Kidney (tissue), 14 donors: ENCODE data around the gene TPBGL. TPM values are rescaled to one million over a fixed set of nuclear protein-coding genes. Genes with fewer than 3 reads are reported as not detected.
A peak's percentile ranks its signal among the peaks of the same experiment; 100 is the strongest.

Source experiments
- DNase-seq, 5 donors: peaks; one replicate each; pipeline ENCODE4 v3.0.0-alpha.2; 2013 to 2020
- FAIRE-seq: peaks from 2 replicates; lab custom pipeline; 2012; peaks lifted over from hg19 to GRCh38; lab: Jason Lieb, UNC
- H3K27ac ChIP-seq, 2 donors: one replicate each; pipeline ENCODE4 v1.7.0; 2013; ENCODE audit warnings: low read depth in 2 of 2, low read length in 2 of 2, inconsistent platforms in 1 of 2
- H3K27me3 ChIP-seq: one replicate; pipeline ENCODE4 v1.7.1; 2013; ENCODE audit warnings: low read length, inconsistent platforms; ENCODE audit not compliant: control insufficient read depth, insufficient read depth
- H3K36me3 ChIP-seq, 3 donors: one replicate each; pipeline versions ENCODE4 v1.7.0 to v1.7.1; 2013; ENCODE audit warnings: low read length in 3 of 3, control low read depth in 1 of 3, inconsistent platforms in 1 of 3; ENCODE audit not compliant: insufficient read depth in 3 of 3, control insufficient read depth in 2 of 3
- H3K4me1 ChIP-seq, 3 donors: one replicate each; pipeline versions ENCODE4 v1.7.0 to v1.7.1; 2013; ENCODE audit warnings: low read length in 3 of 3, inconsistent platforms in 1 of 3, low read depth in 1 of 3; ENCODE audit not compliant: control insufficient read depth in 2 of 3, insufficient read depth in 2 of 3
- H3K4me3 ChIP-seq, 3 donors: one replicate each; pipeline versions ENCODE4 v1.7.0 to v1.8.1; 2013; ENCODE audit warnings: low read length in 3 of 3, control low read depth in 1 of 3, inconsistent platforms in 1 of 3
- H3K9ac ChIP-seq, 3 donors: one replicate each; pipeline versions ENCODE4 v1.7.0 to v1.7.1; 2013; ENCODE audit warnings: low read length in 3 of 3, control low read depth in 1 of 3, inconsistent platforms in 1 of 3
- H3K9me3 ChIP-seq, 3 donors: one replicate each; pipeline versions ENCODE4 v1.7.0 to v1.7.1; 2013; ENCODE audit warnings: low read length in 3 of 3, control low read depth in 1 of 3, inconsistent platforms in 1 of 3; ENCODE audit not compliant: control insufficient read depth in 2 of 3, insufficient read depth in 1 of 3
- intact Hi-C: fragments of 100-400 bp; cut with DNase I; formaldehyde crosslinking; loops from one replicate; pipeline ENCODE4 v1.11.1; 2022
- polyA plus RNA-seq: library from polyadenylated mRNA; stranded (reverse); fragments of 350-450 nt; fragmentation: Illumina TruSeq; extraction: RNeasy Lipid Tissue Mini Kit (QIAGEN cat#74804); gene quantifications from one replicate; pipeline ENCODE4 v1.2.3, GENCODE V29; 2014; ENCODE audit warnings: low read depth, low replicate concordance; ENCODE audit not compliant: insufficient read depth
- total RNA-seq: library from RNA; stranded (reverse); fragmentation: NEBNext Ultra II Directional; extraction: Animal tissue kit (Norgen Biotek cat#: 25700); gene quantifications from one replicate; pipeline ENCODE4 v1.2.1, GENCODE V29; 2021
- TF ChIP-seq, protein P1 (sequence below): IDR thresholded peaks from 3 replicates; pipeline ENCODE4 v1.5.1; 2012; ENCODE audit warnings: mild to moderate bottlenecking, moderate library complexity, borderline replicate concordance; ENCODE audit not compliant: insufficient read depth; ENCODE audit errors: extremely low read depth
- donor health status: control.
- donor health status: control.
- donor health status: control.
- donor health status: control.
- donor health status: control.
- donor health status: DM: yes; HTN: yes; CAD: no.
- donor health status: Normal renal cell carcinoma (clear cell type).

Gene TPBGL
- total and polyA plus RNA-seq, 2 donors from 2014 or later: 0.13 to 0.69 TPM

DNA sequence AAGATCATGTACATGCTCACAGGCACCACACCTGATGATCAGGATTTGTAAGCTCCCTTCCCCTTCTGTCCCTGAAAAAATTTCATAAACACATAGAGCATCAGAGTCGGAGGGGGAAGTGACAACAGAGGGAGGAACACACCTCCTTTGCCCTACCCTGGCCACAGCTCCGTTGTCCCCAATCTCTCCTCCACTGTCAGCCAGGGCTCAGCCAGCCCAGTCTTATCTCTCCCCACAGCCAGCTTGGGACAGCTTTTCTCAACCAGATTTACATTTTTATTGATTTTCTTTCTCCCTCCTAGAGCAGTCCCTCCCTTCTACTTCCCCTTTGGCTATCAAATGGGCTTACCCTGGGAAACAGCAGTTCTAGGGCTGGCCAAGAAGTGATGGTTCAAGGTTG is 32.1 kb upstream of the TPBGL start:
- H3K27me3 ChIP-seq: no peaks in the 10 kb centered on the region
- TF ChIP-seq, protein P1, sequence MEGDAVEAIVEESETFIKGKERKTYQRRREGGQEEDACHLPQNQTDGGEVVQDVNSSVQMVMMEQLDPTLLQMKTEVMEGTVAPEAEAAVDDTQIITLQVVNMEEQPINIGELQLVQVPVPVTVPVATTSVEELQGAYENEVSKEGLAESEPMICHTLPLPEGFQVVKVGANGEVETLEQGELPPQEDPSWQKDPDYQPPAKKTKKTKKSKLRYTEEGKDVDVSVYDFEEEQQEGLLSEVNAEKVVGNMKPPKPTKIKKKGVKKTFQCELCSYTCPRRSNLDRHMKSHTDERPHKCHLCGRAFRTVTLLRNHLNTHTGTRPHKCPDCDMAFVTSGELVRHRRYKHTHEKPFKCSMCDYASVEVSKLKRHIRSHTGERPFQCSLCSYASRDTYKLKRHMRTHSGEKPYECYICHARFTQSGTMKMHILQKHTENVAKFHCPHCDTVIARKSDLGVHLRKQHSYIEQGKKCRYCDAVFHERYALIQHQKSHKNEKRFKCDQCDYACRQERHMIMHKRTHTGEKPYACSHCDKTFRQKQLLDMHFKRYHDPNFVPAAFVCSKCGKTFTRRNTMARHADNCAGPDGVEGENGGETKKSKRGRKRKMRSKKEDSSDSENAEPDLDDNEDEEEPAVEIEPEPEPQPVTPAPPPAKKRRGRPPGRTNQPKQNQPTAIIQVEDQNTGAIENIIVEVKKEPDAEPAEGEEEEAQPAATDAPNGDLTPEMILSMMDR: no peak
- no peak overlapping the region for H3K9ac ChIP-seq
- no peak for FAIRE-seq
- intact Hi-C loops: no loop called here
- DNase-seq: no peak
- H3K36me3 ChIP-seq: no peaks in the 10 kb centered on the region
- no peak overlapping the region for H3K27ac ChIP-seq
- no peaks in the 10 kb centered on the region for H3K9me3 ChIP-seq
- H3K4me1 ChIP-seq: peaks cover 0 to 5% (median 3%) of the 10 kb centered on the region in 3 donors
- no peak overlapping the region for H3K4me3 ChIP-seq

DNA sequence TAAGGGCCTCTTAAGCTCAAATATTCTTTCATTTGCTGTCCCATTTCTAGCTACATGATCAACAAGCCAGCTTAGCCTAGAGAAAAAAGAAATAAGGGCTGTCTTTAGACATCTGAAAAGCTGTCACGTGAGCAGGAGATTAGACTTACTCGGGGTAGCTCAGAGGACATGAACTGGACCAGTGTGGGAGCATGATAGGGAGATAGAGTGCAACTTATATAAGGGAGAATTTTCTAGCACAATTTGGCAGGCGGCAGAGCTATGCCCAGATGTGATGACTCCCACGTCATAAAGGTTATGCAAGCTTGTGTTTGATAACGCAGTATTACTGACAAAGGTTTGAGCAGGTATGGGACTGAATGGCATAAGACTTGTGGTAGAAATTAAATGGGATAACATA is 28.2 kb upstream of the TPBGL start:
- intact Hi-C loops: no loop called here
- TF ChIP-seq, protein P1: no peak
- no peak overlapping the region for H3K4me3 ChIP-seq
- H3K36me3 ChIP-seq: no peaks in the 10 kb centered on the region
- no peak for DNase-seq
- no peaks in the 10 kb centered on the region for H3K27me3 ChIP-seq
- no peak overlapping the region for H3K27ac ChIP-seq
- no peak for FAIRE-seq
- H3K4me1 ChIP-seq: no peaks in the 10 kb centered on the region
- H3K9me3 ChIP-seq: no peaks in the 10 kb centered on the region
- H3K9ac ChIP-seq: no peak overlapping the region

DNA sequence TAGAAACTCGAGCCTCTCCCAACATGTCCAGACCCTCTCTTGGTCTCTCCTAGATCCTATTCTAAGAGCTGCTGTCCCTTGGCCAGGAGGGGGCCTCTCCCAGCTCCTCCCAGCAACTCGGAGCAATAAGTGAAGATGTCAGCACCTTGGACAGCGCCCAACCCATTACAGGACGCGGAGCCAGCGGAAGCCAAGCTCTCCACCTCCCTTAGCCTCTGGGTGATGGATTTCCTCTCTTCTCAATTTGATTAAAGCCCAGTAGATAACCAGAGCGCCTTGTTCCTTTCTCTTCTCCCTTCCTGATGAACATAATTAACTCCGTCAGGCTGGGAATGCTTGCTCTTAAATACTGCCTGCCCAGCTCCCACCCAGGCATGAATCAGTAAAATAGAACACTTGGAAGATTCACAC is 26.2 kb upstream of the TPBGL start:
- FAIRE-seq: no peak
- intact Hi-C loops: no loop called here
- DNase-seq: peak; percentile 89 to 96 (median 92)
- H3K9ac ChIP-seq: no peak overlapping the region
- TF ChIP-seq, protein P1: peak; percentile 18
- no peaks in the 10 kb centered on the region for H3K27me3 ChIP-seq
- no peak overlapping the region for H3K27ac ChIP-seq
- no peaks in the 10 kb centered on the region for H3K4me1 ChIP-seq
- no peak overlapping the region for H3K4me3 ChIP-seq
- no peaks in the 10 kb centered on the region for H3K9me3 ChIP-seq
- H3K36me3 ChIP-seq: no peaks in the 10 kb centered on the region

DNA sequence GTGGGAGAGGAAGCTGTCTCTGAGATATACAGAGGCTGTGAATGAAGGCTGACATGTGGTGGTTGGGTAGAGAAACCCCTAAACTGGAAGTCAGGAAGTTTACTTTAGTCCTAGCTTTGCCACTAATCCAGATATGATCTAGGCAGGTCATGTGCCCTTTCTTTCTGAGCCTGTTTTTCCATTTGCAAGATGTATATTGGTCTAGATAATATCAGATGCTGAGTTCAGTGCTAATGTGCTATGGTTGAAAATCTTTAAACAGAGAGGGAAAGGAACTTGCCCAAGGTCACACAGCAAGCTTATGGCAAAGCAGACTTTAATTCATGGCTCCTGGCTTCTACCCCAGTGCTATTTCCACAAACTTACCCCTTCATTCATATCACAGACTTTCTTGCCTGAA is 25.7 kb upstream of the TPBGL start:
- FAIRE-seq: no peak
- intact Hi-C loops: no loop called here
- no peak overlapping the region for H3K9ac ChIP-seq

More for the DNA sequence above, 25.7 kb upstream of the TPBGL start:
- H3K9me3 ChIP-seq: no peaks in the 10 kb centered on the region
- H3K4me3 ChIP-seq: no peak overlapping the region
- DNase-seq: no peak
- no peaks in the 10 kb centered on the region for H3K27me3 ChIP-seq
- TF ChIP-seq, protein P1: no peak
- no peaks in the 10 kb centered on the region for H3K4me1 ChIP-seq
- no peak overlapping the region for H3K27ac ChIP-seq
- no peaks in the 10 kb centered on the region for H3K36me3 ChIP-seq
